EL (cell line): ENCODE measurements around the gene ARCN1.
"Not testable (repeated sequence)": the region's sequence is repeated elsewhere in the genome, so short reads cannot be mapped to it uniquely, and the experiment has no call there.

Experiments
- DNase-seq: peaks from one replicate; pipeline ENCODE4 v3.0.0-alpha.2; 2016

ARCN1 gene

GRCh38 chr11:118607401-118608359 lies 35.5 kb downstream of the ARCN1 start, which contains the start of gene PHLDB1:
TSS of gene PHLDB1 (plus strand) at chr11:118607615. CDS start at chr11:118613837, 6,222 bp downstream.
- DNase-seq = peak; percentile 77

GRCh38 chr11:118608360-118609227 lies 36.4 kb downstream of the ARCN1 start:
- DNase-seq = peak; percentile 83

- peak; percentile 38 for DNase-seq
Observed at GRCh38 chr11:118609380-118610224, 37.4 kb downstream of the ARCN1 start.

GRCh38 chr11:118610225-118610772 lies 38.1 kb downstream of the ARCN1 start:
- no peak for DNase-seq

GRCh38 chr11:118610773-118611432 lies 38.7 kb downstream of the ARCN1 start:
- peak; percentile 67 for DNase-seq

GRCh38 chr11:118611433-118611795 lies 39.2 kb downstream of the ARCN1 start:
- not testable (repeated sequence) for DNase-seq

- no peak for DNase-seq
Observed at GRCh38 chr11:118612378-118612777, 40.2 kb downstream of the ARCN1 start.

- DNase-seq = no peak
Observed at GRCh38 chr11:118614511-118614910, 42.3 kb downstream of the ARCN1 start.

GRCh38 chr11:118615282-118615975 lies 43.2 kb downstream of the ARCN1 start:
- DNase-seq = peak; percentile 74

- no peak for DNase-seq
Observed at GRCh38 chr11:118615976-118616371, 43.8 kb downstream of the ARCN1 start.

GRCh38 chr11:118618115-118618990 lies 46.1 kb downstream of the ARCN1 start:
- peak; percentile 70 for DNase-seq

GRCh38 chr11:118618991-118619375 lies 46.8 kb downstream of the ARCN1 start:
- peak; percentile 75 for DNase-seq

- peak; percentile 96 for DNase-seq
Observed at GRCh38 chr11:118619444-118620197, 47.4 kb downstream of the ARCN1 start.

GRCh38 chr11:118620529-118621070 lies 48.4 kb downstream of the ARCN1 start:
- DNase-seq = peak; percentile 18

GRCh38 chr11:118621071-118621783 lies 49.0 kb downstream of the ARCN1 start:
- peak; percentile 92 for DNase-seq

GRCh38 chr11:118621784-118622375 lies 49.7 kb downstream of the ARCN1 start:
- no peak for DNase-seq

GRCh38 chr11:118622376-118623268 lies 50.4 kb downstream of the ARCN1 start:
- peak; percentile 90 for DNase-seq
